Activated CD8-positive, alpha-beta memory T cell treated with anti-CD3 and anti-CD28 coated beads, Interleukin-2, amount 50 U/mL, for 1 hour (primary cell): ENCODE data around the gene FDPS.

ENCODE experiments used
- DNase-seq: peaks from one replicate; pipeline ENCODE4 v3.0.0-alpha.2; 2020; ENCODE audit errors: extremely low read depth

FDPS gene

GRCh38 chr1:155308493-155309422 lies at the start of gene FDPS:
TSS of gene FDPS (plus strand) at chr1:155308866. CDS start at chr1:155309790, 924 bp downstream.
- DNase-seq, result peak; percentile 94

GRCh38 chr1:155260276-155260675 lies 48.4 kb upstream of the FDPS start:
- DNase-seq, result no peak

- DNase-seq, result no peak
These were observed 47.2 kb upstream of the FDPS start for GRCh38 chr1:155261493-155261851.

GRCh38 chr1:155261852-155262673 lies 46.6 kb upstream of the FDPS start, which contains the start of gene SCAMP3:
TSS of gene SCAMP3 (minus strand) at chr1:155262360. CDS start at chr1:155262151, 209 bp downstream.
- DNase-seq, result peak; percentile 66

- DNase-seq, result no peak
These were observed 45.6 kb upstream of the FDPS start for GRCh38 chr1:155263067-155263466.

- DNase-seq, result no peak
These were observed 42.1 kb upstream of the FDPS start for GRCh38 chr1:155266553-155266952.

- DNase-seq, result no peak
These were observed 41.3 kb upstream of the FDPS start for GRCh38 chr1:155267373-155267772.

GRCh38 chr1:155268630-155269029 lies 40.0 kb upstream of the FDPS start:
- DNase-seq, result no peak

GRCh38 chr1:155269381-155269780 lies 39.3 kb upstream of the FDPS start:
- DNase-seq, result no peak

GRCh38 chr1:155272466-155273342 lies 36.0 kb upstream of the FDPS start:
- no peak for DNase-seq

GRCh38 chr1:155273343-155274245 lies 35.1 kb upstream of the FDPS start, which contains the start of gene CLK2:
TSS of gene CLK2 (minus strand) at chr1:155273504. CDS start at chr1:155270977, 2,527 bp downstream.
- peak; percentile 74 for DNase-seq

- peak; percentile 80 for DNase-seq
These were observed 31.4 kb upstream of the FDPS start, which contains the start of gene HCN3 for GRCh38 chr1:155277070-155277901. TSS of gene HCN3 (plus strand) at chr1:155277463. CDS start at chr1:155277591, 128 bp downstream.

GRCh38 chr1:155277902-155278688 lies 30.6 kb upstream of the FDPS start:
- peak; percentile 19 for DNase-seq

- DNase-seq, result no peak
These were observed 29.9 kb upstream of the FDPS start for GRCh38 chr1:155278689-155279160.

- DNase-seq, result no peak
These were observed 29.4 kb upstream of the FDPS start for GRCh38 chr1:155279268-155279667.

GRCh38 chr1:155282488-155283091 lies 26.1 kb upstream of the FDPS start:
- no peak for DNase-seq

GRCh38 chr1:155284476-155284875 lies 24.2 kb upstream of the FDPS start:
- DNase-seq, result no peak

GRCh38 chr1:155285063-155285462 lies 23.6 kb upstream of the FDPS start:
- no peak for DNase-seq
